NK-92 (cell line): ENCODE results near the gene FGF6.
"Not testable (repeated sequence)": the region's sequence is repeated elsewhere in the genome, so short reads cannot be mapped to it uniquely, and the experiment has no call there.

Experiments used
- DNase-seq: peaks from one replicate; lab custom pipeline; 2025; ENCODE audit not compliant: unreplicated experiment; lab: John Stamatoyannopoulos, UW

Gene FGF6

GRCh38 chr12:4445156-4446101 lies at the start of gene FGF6:
TSS of gene FGF6 (minus strand) at chr12:4445815. CDS start at chr12:4445570, 245 bp downstream.
- no peak for DNase-seq

GRCh38 chr12:4490973-4491372 lies 45.4 kb upstream of the FGF6 start:
- no peak for DNase-seq

GRCh38 chr12:4489556-4489955 lies 43.9 kb upstream of the FGF6 start:
- no peak for DNase-seq

- no peak for DNase-seq
These were observed 41.4 kb upstream of the FGF6 start for GRCh38 chr12:4486980-4487379.

- DNase-seq: no peak
These were observed 40.6 kb upstream of the FGF6 start for GRCh38 chr12:4486049-4486699.

GRCh38 chr12:4483885-4484823 lies 38.5 kb upstream of the FGF6 start:
- DNase-seq: no peak

GRCh38 chr12:4482936-4483335 lies 37.3 kb upstream of the FGF6 start:
- no peak for DNase-seq

GRCh38 chr12:4478933-4479332 lies 33.3 kb upstream of the FGF6 start:
- DNase-seq: no peak

GRCh38 chr12:4477129-4477528 lies 31.5 kb upstream of the FGF6 start:
- no peak for DNase-seq

GRCh38 chr12:4472046-4472445 lies 26.4 kb upstream of the FGF6 start:
- DNase-seq: no peak

- DNase-seq: no peak
These were observed 25.6 kb upstream of the FGF6 start for GRCh38 chr12:4471256-4471655.

- DNase-seq: no peak
These were observed 23.4 kb upstream of the FGF6 start for GRCh38 chr12:4468994-4469393.

GRCh38 chr12:4460761-4461160 lies 15.1 kb upstream of the FGF6 start:
- DNase-seq: no peak

GRCh38 chr12:4455849-4456248 lies 10.2 kb upstream of the FGF6 start:
- not testable (repeated sequence) for DNase-seq

- DNase-seq: no peak
These were observed 8.8 kb upstream of the FGF6 start for GRCh38 chr12:4454315-4454860.

- DNase-seq: no peak
These were observed 6.1 kb upstream of the FGF6 start for GRCh38 chr12:4451694-4452093.

GRCh38 chr12:4450551-4451112 lies 5.0 kb upstream of the FGF6 start:
- no peak for DNase-seq

GRCh38 chr12:4449851-4450221 lies 4.2 kb upstream of the FGF6 start:
- DNase-seq: no peak

- no peak for DNase-seq
These were observed 3.6 kb upstream of the FGF6 start for GRCh38 chr12:4448943-4449850.
